MM.1S (cell line): ENCODE data around the gene RAB35.
"Not testable (repeated sequence)": the region's sequence is repeated elsewhere in the genome, so short reads cannot be mapped to it uniquely, and the experiment has no call there.

Source experiments
- DNase-seq: peaks from one replicate; pipeline ENCODE4 v3.0.0-alpha.2; 2015
- H2AFZ ChIP-seq: fragments of 300-600 bp; sonication (generic); 2 replicates; pipeline ENCODE4 v1.6.0; 2016; ENCODE audit warnings: antibody characterized with exemption, low read length
- H3F3A ChIP-seq: fragments of 300-600 bp; sonication (generic); 2 replicates; pipeline ENCODE4 v1.6.1; 2016; ENCODE audit warnings: mild to moderate bottlenecking, antibody characterized with exemption, low read length, moderate library complexity, mixed read lengths; ENCODE audit not compliant: insufficient read depth
- H3K27ac ChIP-seq: fragments of 300-600 bp; sonication (generic); 2 replicates; pipeline ENCODE4 v1.5.1; 2016; ENCODE audit warnings: mild to moderate bottlenecking, low read length
- H3K27me3 ChIP-seq: fragments of 300-600 bp; sonication (generic); replicated peaks from 2 replicates; pipeline ENCODE4 v1.6.0; 2016; ENCODE audit warnings: low read length; ENCODE audit not compliant: insufficient read depth
- H3K36me3 ChIP-seq: fragments of 300-600 bp; sonication (generic); replicated peaks from 2 replicates; pipeline ENCODE4 v1.6.1; 2016; ENCODE audit warnings: mild to moderate bottlenecking, low read length, mixed read lengths; ENCODE audit not compliant: insufficient read depth
- H3K4me1 ChIP-seq: fragments of 300-600 bp; sonication (generic); 2 replicates; pipeline ENCODE4 v1.6.1; 2016; ENCODE audit warnings: low read length, mixed read lengths
- H3K4me2 ChIP-seq: fragments of 300-600 bp; sonication (generic); 2 replicates; pipeline ENCODE4 v1.6.0; 2016; ENCODE audit warnings: low read depth, low read length
- H3K4me3 ChIP-seq: fragments of 300-600 bp; sonication (generic); 2 replicates; pipeline ENCODE4 v1.5.1; 2016; ENCODE audit warnings: low read length, mixed read lengths
- H3K79me2 ChIP-seq: fragments of 300-600 bp; sonication (generic); 2 replicates; pipeline ENCODE4 v1.6.1; 2016; ENCODE audit warnings: mixed run types, low read length, mixed read lengths
- H3K9ac ChIP-seq: fragments of 300-600 bp; sonication (generic); 2 replicates; pipeline ENCODE4 v1.6.1; 2016; ENCODE audit warnings: low read length, mixed read lengths
- H3K9me2 ChIP-seq: fragments of 300-600 bp; sonication (generic); replicated peaks from 2 replicates; pipeline ENCODE4 v1.6.1; 2016; ENCODE audit warnings: mild to moderate bottlenecking, low read length, mixed read lengths; ENCODE audit not compliant: insufficient read depth
- H3K9me3 ChIP-seq: fragments of 300-600 bp; sonication (generic); replicated peaks from 2 replicates; pipeline ENCODE4 v1.6.1; 2016; ENCODE audit warnings: mild to moderate bottlenecking, low read length, mixed read lengths; ENCODE audit not compliant: insufficient read depth
- H4K20me1 ChIP-seq: fragments of 300-600 bp; sonication (generic); 2 replicates; pipeline ENCODE4 v1.6.1; 2016; ENCODE audit warnings: mild to moderate bottlenecking, low read length, moderate library complexity, mixed read lengths; ENCODE audit not compliant: insufficient read depth
- CTCF ChIP-seq: fragments of 300-600 bp; sonication (generic); IDR thresholded peaks from 2 replicates; pipeline ENCODE4 v1.5.1; 2016; ENCODE audit warnings: antibody characterized with exemption, low read length, mixed read lengths
- EZH2 ChIP-seq: fragments of 300-600 bp; sonication (generic); optimal IDR thresholded peaks from 2 replicates; pipeline ENCODE3; 2017; ENCODE audit warnings: low read depth, mild to moderate bottlenecking, antibody characterized with exemption, low read length, mixed read lengths
- EZH2phosphoT487 ChIP-seq: fragments of 300-600 bp; sonication (generic); IDR thresholded peaks from 2 replicates; pipeline ENCODE4 v1.6.1; 2018; ENCODE audit warnings: antibody characterized with exemption, low read length

Gene RAB35

GRCh38 chr12:120051535-120051934 lies 65.0 kb downstream of the RAB35 start:
- Histone ChIP-seq H3K79me2 (no peaks in the 10 kb centered on the region), H3K36me3 (no peaks in the 10 kb centered on the region), H4K20me1 (no peaks in the 10 kb centered on the region), H3K27me3 (no peaks in the 10 kb centered on the region), H3K4me2 (no peak overlapping the region), H2AFZ (no peak overlapping the region), H3K4me3 (no peak overlapping the region), H3K9ac (no peak overlapping the region), H3K4me1 (no peaks in the 10 kb centered on the region), H3K9me2 (no peaks in the 10 kb centered on the region), H3F3A (no peaks in the 10 kb centered on the region), H3K9me3 (no peaks in the 10 kb centered on the region), H3K27ac (no peak overlapping the region)
- TF ChIP-seq EZH2phosphoT487 (no peak), CTCF (no peak)
- DNase-seq, result no peak

DNA sequence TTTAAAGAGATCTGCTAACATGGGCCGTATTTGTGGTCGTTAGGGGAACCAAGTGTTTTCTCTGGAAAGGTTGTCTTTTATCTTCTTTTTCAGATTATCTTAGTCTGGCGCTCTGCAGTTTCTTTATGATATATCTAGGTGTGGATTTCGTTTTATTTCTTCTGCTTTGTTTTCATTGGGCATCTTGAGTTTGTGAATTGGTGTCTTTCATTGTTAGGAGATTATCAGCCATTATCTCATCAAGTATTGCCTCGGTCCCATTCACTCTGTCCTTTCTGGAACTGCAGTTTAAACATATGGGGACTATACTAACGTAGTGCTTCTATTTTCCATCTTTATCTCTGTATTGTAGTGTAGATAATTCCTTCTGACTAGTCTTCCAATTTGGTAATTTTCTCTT lies 67.1 kb downstream of the RAB35 start:
- Histone ChIP-seq H3F3A (no peaks in the 10 kb centered on the region), H3K36me3 (no peaks in the 10 kb centered on the region), H3K79me2 (no peaks in the 10 kb centered on the region), H3K9me3 (no peaks in the 10 kb centered on the region), H4K20me1 (no peaks in the 10 kb centered on the region), H3K27me3 (no peaks in the 10 kb centered on the region), H3K4me3 (no peak overlapping the region), H3K4me2 (no peak overlapping the region), H3K4me1 (no peaks in the 10 kb centered on the region), H3K9ac (no peak overlapping the region), H3K27ac (no peak overlapping the region), H2AFZ (no peak overlapping the region), H3K9me2 (no peaks in the 10 kb centered on the region)
- DNase-seq, result no peak
- no peak for TF ChIP-seq EZH2
- TF ChIP-seq EZH2phosphoT487, result no peak
- TF ChIP-seq CTCF, result no peak

DNA sequence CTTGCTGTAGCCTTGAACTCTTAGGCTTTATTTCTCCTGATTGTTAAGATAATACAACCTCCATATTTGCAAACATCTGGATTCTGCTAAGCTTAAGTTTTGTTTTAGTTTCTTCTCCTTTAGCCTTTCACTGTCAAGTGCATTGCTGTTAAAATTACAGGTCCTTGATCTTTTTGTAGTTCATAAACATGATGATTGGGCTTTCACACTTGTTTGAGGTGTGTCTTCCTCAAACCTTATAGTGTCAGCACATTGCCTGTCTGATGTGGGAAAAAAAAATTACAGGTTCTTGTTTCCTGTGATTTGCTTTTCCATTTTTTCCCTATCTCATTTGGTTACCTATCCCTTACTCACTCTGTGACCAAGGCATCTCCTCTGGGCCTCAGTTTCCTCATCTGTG lies 68.3 kb downstream of the RAB35 start:
- Histone ChIP-seq H3F3A (no peaks in the 10 kb centered on the region), H3K27me3 (no peaks in the 10 kb centered on the region), H3K4me3 (no peak overlapping the region), H3K9me2 (no peaks in the 10 kb centered on the region), H3K4me1 (no peaks in the 10 kb centered on the region), H3K36me3 (no peaks in the 10 kb centered on the region), H3K9me3 (no peaks in the 10 kb centered on the region), H3K27ac (no peak overlapping the region), H3K79me2 (no peaks in the 10 kb centered on the region), H2AFZ (no peak overlapping the region), H3K9ac (no peak overlapping the region), H3K4me2 (no peak overlapping the region), H4K20me1 (no peaks in the 10 kb centered on the region)
- DNase-seq, result no peak
- TF ChIP-seq CTCF (no peak), EZH2 (no peak), EZH2phosphoT487 (no peak)

DNA sequence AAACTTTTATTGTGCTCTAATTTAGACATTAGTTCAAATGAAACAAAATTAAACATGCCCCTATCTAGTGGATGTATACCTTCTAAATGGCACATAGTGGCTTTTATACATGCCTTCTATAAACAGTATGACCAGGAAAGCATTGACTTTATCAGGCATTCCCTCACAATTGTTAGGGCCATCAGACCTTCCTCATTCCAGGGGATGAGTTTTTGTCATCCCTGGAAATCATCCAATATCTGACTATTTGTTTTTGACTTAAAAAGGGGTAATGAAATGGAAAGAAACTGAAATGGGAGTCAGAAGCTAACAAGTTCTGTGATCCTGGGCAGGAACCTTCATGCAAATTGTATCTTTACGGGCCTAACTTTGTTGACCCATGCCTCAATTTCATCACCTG lies 69.5 kb downstream of the RAB35 start:
- TF ChIP-seq CTCF (no peak), EZH2phosphoT487 (no peak), EZH2 (no peak)
- no peak overlapping the region for H3K4me2 ChIP-seq
- H3K27me3 ChIP-seq, result no peaks in the 10 kb centered on the region
- no peak overlapping the region for H3K4me3 ChIP-seq
- H3K9me3 ChIP-seq, result no peaks in the 10 kb centered on the region
- H2AFZ ChIP-seq, result no peak overlapping the region
- no peaks in the 10 kb centered on the region for H3K79me2 ChIP-seq
- H3K27ac ChIP-seq, result no peak overlapping the region
- no peaks in the 10 kb centered on the region for H3K4me1 ChIP-seq
- H3F3A ChIP-seq, result no peaks in the 10 kb centered on the region
- no peaks in the 10 kb centered on the region for H4K20me1 ChIP-seq
- no peaks in the 10 kb centered on the region for H3K36me3 ChIP-seq
- H3K9ac ChIP-seq, result no peak overlapping the region
- H3K9me2 ChIP-seq, result no peaks in the 10 kb centered on the region
- no peak for DNase-seq

- H3K9ac ChIP-seq, H3K4me2 ChIP-seq, H3K9me3 ChIP-seq, H3K9me2 ChIP-seq, DNase-seq, H3K4me3 ChIP-seq, H3K36me3 ChIP-seq, H3K79me2 ChIP-seq, H3K4me1 ChIP-seq, H3K27ac ChIP-seq, H2AFZ ChIP-seq, H3F3A ChIP-seq, H4K20me1 ChIP-seq, H3K27me3 ChIP-seq: not testable (repeated sequence)
Measured at GRCh38 chr12:120045367-120045766, 71.2 kb downstream of the RAB35 start.
